Measurements from ENCODE around the gene NTN5. TPM values are rescaled to one million over a fixed set of nuclear protein-coding genes. Genes with fewer than 3 reads are reported as not detected.
"Not testable (repeated sequence)": the region's sequence is repeated elsewhere in the genome, so short reads cannot be mapped to it uniquely, and the experiment has no call there.

The NTN5 gene
- polyA plus RNA-seq, 4 donors = 0.53 to 1.6 (median 0.77) TPM

DNA sequence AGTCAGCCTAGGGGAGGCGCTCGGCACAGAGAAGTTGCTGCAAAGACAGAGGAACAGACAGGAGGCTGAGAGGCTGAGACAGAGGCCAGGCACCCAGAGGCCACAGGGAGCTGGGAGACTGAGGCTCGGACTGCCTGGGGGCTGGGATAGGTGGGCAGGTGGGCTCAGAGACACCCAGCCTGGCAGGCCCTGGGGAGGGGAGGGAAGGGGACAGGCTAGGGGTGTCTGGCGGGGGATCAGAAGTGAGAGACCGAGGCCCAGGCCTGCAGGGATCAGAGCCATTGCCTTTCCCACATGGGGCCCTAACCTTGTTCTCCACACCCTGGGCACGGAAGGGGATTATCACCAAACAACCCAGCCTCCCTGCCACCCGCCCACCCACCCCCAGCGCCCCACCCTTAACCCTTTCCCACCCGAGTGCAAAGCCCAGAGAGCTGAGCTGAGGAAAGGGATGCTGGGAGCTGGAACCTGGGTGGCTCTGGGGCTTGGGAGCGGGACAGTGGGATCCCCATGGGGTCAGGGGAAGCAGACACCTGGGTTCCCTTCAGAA is 1.3 kb downstream of the NTN5 start:
- DNase-seq (ENCODE audit: low read depth in 4 of 4, low spot score in 3 of 4) = no peak

DNA sequence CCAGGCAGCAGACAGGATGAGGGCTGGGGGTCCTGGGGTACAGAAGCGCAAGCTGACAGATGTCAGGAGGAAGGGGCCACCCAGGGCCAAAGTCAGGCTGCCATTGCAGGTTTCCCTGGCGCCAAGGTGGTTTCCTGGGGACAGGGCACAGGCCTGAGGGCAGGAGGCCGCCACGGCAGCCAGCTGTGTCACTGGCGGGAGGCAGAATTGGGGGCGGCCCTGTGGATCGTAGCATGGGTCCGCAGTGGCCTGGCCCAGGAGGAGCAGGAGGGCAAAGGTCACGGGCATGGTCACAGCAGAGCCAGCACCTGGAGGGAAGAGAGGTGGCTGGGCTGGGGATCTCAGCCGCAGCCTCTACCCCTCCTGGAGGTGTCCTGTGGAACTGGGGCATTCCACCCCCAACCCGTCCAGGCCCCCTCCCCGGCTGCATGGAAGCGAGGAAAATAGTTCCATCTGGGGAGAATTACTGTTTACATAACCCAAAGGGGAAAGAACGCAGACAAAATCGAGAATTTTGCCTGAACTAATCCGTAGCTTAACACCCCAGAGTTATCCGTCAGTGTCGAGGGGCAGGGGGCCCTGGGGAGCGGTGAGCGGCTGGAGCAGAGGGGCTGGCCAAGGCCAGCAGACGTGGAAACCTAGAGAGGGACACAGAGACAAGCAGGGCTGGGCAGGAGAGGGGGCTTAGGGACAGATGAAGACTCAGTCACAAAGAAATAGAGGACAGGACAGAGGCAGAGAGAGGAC is 1.9 kb downstream of the NTN5 start:
- DNase-seq (ENCODE audit: low read depth in 4 of 4, low spot score in 3 of 4) = no peak

DNA sequence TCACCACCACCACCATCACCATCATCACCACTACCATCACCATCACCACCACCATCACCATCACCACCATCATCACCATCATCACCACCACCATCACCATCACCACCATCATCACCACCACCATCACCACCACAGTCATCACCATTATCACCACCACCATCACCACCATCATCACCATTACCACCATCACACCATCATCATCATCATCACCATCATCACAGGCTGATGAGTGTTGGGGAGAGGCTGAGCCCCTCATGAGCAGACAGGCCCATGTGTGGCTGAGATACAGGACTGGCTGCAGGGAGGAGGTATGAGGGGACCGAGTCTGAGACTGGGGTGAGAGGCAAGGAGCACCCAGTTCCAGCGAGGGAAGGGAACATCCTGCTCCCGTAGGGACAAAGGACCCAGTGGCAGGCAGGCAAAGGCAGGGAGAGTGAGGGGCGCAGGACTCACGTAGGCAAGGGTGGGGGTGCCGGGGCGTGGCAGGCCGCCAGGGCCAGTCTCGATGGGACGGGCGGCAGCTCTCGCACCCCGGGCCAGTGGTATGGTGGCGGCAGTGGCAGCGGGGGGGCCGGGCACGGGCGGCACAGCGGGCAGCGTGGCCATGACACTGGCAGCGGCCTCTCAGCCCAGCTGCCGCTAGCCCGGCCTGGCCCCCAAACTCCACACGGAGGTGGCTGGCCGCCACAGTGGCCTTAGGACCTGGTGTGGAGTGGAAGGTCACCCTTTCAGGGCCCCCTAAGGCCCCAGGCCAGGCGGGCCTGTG is 2.7 kb downstream of the NTN5 start:
- no peak for DNase-seq (ENCODE audit: low read depth in 4 of 4, low spot score in 3 of 4)

DNA sequence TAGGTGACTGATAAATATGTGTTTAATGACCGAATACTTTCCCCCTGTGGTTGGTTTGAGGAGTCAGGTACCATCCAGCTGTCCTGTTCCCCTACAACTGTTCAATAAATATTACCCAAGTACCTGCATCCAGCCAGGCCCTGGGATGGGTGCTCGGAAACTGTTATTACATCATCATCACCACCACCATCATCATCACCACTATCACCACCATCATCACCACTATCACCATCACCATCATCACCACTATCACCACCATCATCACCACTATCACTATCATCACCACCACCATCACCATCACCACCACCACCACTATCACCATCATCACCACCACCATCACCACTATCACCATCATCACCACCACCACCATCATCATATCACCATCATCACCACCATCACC is 4.1 kb downstream of the NTN5 start:
- DNase-seq (ENCODE audit: low read depth in 4 of 4, low spot score in 3 of 4) = no peak

DNA sequence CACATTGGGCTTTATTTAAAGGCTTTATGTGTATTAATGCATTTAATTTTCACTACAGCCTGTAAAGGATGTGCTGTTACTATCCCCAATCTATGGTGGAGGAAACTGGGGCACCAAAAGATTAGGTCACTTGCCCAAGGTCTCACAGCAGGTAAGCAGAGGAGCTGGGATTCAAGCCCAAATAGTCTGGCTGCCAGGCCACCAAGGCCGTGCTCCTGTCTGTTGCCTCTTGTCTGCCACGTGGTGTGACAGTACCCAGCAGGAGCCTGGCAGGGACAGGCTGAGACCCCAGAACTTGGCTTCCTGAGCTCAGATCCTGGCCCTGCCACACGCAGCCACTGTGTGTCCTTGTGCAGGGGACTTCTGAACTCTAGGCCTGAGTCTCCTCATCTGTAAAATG is 4.5 kb downstream of the NTN5 start:
- no peak for DNase-seq (ENCODE audit: low read depth in 4 of 4, low spot score in 3 of 4)

DNA sequence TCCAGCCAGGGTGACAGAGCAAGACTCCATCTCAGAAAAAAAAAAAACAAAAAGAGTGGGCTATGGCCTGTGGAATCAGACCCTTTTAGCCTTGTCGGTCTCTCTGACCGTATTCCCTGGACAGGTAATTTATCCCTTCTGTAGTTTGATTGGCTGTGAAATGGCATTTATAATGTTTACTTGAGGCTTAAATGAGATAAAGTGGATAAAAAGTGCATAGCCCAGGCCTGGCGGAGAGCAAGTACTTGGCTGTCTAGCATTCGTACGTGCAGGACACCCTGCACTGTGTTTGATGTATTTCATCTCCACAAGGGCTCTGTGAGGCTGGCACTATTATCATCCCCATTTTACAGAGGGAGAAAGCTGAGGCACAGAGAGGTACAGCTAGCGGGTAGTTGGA is 7.0 kb downstream of the NTN5 start:
- no peak for DNase-seq (ENCODE audit: low read depth in 4 of 4, low spot score in 3 of 4)

DNA sequence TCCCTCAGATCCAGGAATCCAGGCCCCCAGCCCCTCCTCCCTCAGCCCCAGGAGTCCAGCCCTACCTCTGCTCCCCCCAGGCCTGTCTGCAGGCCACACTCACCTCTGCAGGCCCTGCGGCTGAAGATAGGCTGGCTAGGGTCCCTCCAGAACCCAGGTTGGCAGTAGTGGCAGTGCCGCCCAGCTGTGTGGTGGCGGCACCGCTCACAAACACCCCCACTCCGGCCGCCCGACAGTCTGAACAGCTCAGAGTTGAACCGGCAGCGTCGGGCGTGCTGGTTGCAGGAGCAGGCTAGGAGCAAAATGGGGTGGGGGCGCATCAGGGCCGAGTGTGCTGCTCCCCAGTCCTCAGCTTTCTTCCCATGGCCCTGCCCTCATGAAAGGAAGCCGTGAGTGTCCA is 8.3 kb downstream of the NTN5 start:
- no peak for DNase-seq (ENCODE audit: low read depth in 4 of 4, low spot score in 3 of 4)

DNA sequence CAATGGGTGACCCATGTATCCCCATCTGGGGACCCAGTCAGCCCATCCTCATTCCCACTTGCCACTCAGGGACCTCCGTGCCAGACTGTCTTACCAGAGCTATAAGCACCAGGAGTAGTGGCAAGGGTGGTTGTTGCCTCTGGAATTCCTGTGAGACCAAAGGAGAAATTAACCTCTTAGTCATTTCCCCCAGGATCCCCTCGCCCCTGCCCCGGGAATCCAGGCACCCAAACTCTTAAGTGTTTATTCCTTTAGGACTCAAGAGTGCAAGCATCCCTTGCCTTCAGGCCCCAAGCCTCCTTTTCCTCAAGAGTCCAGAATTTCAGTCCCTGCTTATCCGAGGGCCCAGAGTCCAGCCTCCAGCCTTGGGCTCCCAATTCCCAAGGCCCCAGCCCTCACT is 9.2 kb downstream of the NTN5 start:
- DNase-seq (ENCODE audit: low read depth in 4 of 4, low spot score in 3 of 4) = no peak

DNA sequence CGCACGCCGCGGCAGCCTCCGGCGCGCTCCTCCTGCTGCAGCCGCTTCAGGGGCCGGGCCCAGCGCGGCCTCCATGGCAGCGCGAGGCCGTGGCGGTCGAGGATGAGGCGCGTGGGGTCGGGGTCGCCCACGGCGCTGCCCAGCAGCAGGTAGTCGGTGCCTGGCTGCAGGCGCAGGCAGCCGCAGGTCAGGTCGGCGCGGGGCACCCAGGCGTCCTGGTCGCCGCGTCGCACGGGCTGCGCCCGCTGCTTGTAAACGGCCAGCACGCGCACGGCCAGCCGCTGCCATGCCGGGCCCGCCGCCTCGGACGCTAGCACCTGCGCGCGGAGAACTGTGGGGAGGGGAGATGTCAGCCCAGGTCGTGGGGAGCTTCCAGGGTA is 11.1 kb downstream of the NTN5 start:
- no peak for DNase-seq (ENCODE audit: low read depth in 4 of 4, low spot score in 3 of 4)

DNA sequence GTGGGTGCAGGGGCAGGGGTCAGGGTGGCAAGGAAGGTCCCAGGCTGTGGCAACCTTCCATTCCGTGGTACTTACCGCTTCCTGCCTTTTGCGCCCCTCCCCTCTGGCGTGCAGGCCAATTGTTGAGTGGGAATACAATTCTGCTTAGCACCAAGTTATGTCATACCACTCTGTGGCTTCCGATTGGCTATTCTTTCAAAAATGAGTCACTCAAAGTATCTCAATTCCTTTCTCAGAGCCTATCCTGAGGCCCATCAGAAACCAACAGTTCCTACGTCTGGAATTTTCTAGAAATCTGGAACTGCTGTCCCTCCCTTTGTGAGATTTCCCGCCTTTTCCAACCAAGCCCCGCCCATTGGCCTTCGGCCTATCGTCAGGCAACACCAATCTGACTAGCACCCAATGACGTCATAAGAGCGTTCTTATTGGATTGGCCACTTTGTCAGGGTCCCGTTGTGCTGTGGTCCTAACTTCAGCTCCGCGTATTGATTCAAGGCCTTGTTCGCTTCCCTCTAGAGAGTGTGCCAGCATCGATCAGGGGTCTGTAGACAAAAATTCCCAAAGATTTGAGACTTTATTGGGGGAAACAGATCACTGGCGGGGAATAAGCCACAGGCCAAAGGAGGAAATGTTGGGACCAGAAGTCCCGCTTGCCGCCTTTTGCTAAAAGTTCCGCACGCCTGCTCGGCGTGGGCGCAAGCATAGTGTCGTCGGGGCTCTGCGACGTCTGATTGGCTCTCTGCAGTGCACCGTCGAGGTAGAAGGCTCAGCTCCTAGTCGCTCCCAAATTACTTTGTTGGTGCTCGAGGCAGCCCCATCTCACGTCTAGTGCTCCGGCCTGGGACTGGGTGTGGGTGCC is 11.7 kb downstream of the NTN5 start:
- no peak for DNase-seq (ENCODE audit: low read depth in 4 of 4, low spot score in 3 of 4)

DNA sequence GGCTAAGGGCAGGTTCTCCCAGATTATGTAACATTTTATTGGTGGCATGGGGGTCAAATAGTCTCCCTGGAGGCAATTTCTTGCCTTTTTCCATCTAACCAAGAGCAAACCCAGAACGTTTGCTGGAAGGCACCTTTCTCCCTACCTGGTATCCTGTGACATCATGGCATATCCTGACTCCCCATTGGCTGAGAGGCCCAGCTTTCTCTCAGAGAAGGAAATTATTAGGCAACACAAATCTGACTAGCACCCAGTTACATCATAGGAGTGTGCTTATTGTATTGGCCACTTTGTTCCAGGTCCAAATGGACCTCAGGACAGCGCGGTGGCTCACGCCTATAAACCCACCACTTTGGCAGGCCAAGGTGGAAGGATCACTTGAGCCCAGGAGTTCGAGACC is 13.0 kb downstream of the NTN5 start:
- DNase-seq (ENCODE audit: low read depth in 4 of 4, low spot score in 3 of 4) = no peak

DNA sequence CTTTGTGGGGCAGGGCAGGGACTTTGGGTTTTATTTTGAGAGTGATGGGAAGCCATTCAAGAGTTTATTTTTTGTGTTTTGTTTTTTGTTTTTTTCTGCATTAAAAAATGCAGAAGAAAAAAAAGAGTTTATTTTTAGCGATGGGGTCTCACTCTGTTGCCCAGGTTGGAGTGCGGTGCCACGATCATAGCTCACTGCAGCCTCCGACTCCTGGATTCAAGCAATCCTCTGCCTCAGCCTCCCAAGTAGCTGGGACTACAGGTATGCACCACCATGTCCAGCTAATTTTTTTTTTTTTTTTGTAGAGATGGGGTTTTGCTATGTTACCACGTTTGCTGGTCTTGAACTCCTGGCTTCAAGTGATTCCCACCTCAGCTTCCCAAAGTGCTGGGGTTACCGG is 14.3 kb downstream of the NTN5 start:
- no peak for DNase-seq (ENCODE audit: low read depth in 4 of 4, low spot score in 3 of 4)

DNA sequence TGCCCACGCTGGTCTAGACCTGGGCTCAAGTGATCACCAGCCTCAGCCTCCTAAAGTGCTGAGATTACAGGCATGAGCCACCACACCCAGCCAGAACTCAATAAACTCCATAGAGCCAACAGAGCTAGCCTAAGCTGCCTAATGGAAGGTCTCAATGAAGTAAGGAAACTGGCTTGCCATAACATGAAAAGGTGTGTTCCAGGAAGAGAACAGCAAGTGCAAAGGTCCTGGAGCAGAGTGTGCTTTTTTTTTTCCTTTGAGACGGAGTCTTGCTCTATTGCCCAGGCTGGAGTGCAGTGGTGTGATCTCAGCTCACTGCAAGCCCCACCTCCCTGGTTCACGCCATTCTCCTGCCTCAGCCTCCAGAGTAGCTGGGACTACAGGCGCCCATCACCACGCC is 15.0 kb downstream of the NTN5 start:
- not testable (repeated sequence) for DNase-seq (ENCODE audit: low read depth in 4 of 4, low spot score in 3 of 4)

DNA sequence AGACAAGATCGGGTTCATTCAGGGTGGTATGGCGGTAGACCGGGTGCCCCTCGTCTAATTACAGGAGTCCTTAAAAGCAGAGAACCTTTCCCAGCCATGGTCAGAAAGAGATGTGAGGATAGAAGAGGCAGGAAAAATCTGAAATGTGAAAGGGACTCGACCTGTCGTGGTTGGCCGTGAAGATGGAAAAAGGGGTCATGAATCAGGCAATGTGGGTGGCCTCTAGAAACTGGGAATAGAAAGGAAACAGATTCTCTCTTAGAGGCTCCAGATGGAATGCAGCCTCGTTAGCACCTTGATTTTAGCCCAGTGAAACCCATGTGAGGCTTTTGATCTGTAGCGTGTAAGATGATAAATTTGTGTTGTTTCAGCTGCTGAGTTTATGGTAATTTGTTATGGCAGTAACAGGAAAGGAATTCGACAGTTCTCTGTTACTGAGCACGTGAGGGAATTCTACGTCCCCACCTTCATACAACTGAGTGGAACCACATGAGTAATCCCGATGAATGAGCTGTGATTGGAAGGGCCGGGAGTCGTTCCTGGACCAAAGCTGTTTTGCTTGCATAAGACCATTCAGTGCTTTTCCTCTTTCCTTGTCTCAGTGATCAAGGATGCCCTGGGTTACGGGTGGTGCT is 15.9 kb downstream of the NTN5 start:
- DNase-seq (ENCODE audit: low read depth in 4 of 4, low spot score in 3 of 4) = no peak

DNA sequence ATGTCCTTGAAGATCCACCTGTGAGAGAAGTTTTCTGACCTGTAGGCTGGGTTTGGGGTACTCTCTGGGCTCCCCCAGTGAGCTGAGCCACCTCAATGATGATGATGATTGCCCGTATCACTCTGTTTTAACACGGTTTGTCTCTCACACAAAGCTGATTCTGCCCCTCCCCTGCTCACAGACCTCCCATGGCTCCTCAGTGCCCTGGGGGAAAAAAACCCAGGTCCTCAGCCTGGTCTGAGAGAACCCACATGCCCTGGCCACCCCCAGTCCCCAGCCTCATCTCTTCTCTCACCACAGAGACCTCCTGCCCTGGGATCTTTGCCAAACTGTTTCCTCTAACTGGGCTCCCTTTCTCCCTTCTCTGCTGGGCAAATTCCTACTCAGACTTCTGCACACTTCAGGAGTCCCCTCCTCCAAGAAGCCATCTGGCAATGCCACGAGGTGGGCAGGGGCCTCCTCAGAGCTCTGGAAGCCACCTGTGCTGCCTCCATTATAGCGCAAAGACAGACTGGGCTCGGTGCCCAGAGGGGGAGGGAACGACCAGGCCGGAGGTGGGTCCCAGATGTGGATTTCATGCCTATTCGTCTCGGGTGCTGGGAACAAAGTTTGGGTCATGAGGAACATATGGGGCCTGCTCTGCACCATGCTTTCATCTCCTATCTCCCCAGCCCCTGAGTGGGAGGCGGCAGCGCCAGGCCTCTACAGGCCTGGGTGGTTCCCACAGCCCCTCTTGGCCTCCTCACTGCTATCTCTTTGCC is 18.3 kb downstream of the NTN5 start:
- no peak for DNase-seq (ENCODE audit: low read depth in 4 of 4, low spot score in 3 of 4)

DNA sequence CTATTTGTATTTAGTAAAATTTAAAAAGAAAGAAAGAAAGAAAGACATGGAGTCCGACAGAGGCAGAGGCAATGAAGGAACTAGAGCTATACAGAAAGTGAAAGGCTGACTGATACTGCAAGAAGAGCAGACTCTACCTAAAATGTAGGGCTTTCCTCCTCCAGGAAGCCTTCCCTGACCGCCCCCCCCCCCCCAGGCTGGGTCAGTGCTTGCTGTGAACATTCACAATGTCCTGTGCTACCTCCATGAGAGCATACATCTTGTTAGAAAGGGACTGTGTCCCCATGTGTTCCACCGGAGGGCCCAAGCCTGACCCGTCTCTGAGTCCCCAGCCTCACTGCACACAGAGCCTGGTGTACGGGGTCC is 21.2 kb downstream of the NTN5 start:
- DNase-seq (ENCODE audit: low read depth in 4 of 4, low spot score in 3 of 4) = no peak

DNA sequence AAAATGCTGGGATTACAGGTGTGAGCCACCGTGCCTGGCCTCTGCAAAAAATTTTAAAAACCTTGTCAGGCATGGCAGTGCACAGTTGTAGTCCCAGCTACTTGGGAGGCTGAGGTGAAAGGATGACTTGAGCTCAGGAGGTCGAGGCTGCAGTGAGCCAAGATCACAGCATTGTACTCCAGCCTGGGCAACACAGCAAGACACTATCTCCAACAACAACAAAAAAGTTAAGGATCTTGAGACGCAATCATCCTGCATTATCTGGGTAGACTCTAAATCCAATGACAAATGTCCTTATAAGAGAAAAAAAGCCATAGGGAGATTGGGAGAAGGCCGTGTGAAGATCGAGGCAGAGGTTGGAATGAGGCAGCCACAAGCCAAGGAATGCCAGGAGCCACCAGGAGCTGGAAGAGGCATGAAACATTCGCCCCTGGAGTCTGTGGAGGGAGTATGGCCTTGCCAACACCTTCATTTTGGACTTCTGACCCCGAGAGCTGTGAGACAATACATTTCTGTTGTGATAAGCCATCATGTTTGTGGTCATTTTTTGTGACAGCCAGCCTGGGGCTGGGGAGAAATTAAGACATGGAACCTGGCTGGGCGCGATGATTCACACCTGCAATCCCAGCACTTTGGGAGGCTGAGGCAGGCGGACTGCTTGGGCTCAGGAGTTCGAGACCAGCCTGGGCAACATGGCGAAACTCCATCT is 21.7 kb downstream of the NTN5 start:
- DNase-seq (ENCODE audit: low read depth in 4 of 4, low spot score in 3 of 4) = no peak

DNA sequence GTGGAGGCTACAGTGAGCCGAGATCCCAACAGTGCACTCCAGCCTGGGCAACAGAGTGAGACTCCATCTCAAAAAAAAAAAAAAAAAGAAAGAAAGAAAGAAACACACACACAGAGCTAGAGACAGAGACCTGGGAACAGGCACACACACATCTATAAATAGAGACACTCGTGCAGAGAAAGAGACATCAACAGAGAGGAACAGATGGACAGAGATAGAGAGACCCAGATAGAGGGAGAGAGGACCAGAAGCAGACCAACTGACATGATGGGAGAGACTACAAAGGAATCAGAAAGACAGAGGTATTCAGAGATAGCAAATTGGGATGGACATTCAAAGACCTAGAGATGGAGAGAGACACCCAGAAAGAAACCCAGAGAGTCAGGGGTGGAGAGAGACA is 24.7 kb downstream of the NTN5 start:
- DNase-seq (ENCODE audit: low read depth in 4 of 4, low spot score in 3 of 4) = no peak

DNA sequence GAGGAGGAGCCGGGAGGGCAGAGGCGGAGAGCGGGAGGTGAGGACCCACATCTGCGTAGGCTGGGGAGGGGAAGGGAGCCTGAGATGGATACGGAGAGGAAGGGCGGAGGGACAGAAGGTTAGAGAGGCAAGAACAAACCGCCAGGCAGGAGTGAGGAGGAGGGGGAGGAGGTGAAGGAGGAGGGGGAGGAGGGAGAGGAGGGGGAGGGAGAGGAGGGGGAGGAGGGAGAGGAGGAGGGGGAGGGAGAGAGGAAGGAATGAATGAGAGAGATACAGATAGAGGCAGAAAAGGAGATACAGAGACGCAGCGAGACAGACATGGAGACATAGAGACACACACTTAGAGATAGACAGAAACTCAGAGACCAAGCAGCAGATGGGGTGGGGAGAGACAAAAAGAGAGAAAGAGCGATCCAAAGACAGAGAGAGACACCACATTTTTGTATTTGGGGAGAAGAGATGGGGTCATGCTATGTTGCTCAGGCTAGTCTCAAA is 26.0 kb downstream of the NTN5 start:
- DNase-seq (ENCODE audit: low read depth in 4 of 4, low spot score in 3 of 4) = no peak
